GM23338 (cell line): ENCODE data around the gene S100A5. TPM values are rescaled to one million over a fixed set of nuclear protein-coding genes. Genes with fewer than 3 reads are reported as not detected.
A peak's percentile ranks its signal among the peaks of the same experiment; 100 is the strongest.

ENCODE experiments used
- ATAC-seq: fragments of 200-7000 bp; cut with Tn5 transposase; 3 replicates; pipeline ENCODE4 v1.9.1; 2020
- DNase-seq: peaks from one replicate; pipeline ENCODE4 v3.0.0-alpha.2; 2015; ENCODE audit warnings: low spot score
- H2AFZ ChIP-seq: fragments of 200-600 bp; sonication (generic); 2 replicates; pipeline ENCODE4 v1.8.0; 2016; ENCODE audit warnings: antibody characterized with exemption, mild to moderate bottlenecking, moderate library complexity
- H3F3A ChIP-seq: fragments of 200-600 bp; sonication (generic); replicated peaks from 2 replicates; pipeline ENCODE4 v1.8.0; 2017; ENCODE audit warnings: antibody characterized with exemption, mixed run types, low read depth
- H3K27ac ChIP-seq: fragments of 200-600 bp; sonication (generic); 2 replicates; pipeline ENCODE4 v1.6.1; 2016; ENCODE audit warnings: low read depth
- H3K27me3 ChIP-seq: fragments of 200-600 bp; sonication (generic); 2 replicates; pipeline ENCODE4 v1.8.0; 2016; ENCODE audit warnings: mild to moderate bottlenecking, mixed run types, moderate library complexity; ENCODE audit not compliant: insufficient read depth
- H3K36me3 ChIP-seq: fragments of 200-600 bp; sonication (generic); 2 replicates; pipeline ENCODE4 v1.8.0; 2016; ENCODE audit warnings: mild to moderate bottlenecking; ENCODE audit not compliant: insufficient read depth
- H3K4me1 ChIP-seq: fragments of 200-600 bp; sonication (generic); 2 replicates; pipeline ENCODE4 v1.8.0; 2016; ENCODE audit warnings: mild to moderate bottlenecking, moderate library complexity; ENCODE audit not compliant: insufficient read depth
- H3K4me2 ChIP-seq: fragments of 200-600 bp; sonication (generic); 2 replicates; pipeline ENCODE4 v1.7.1; 2017; ENCODE audit warnings: mixed run types
- H3K4me3 ChIP-seq: fragments of 200-600 bp; sonication (generic); 2 replicates; pipeline ENCODE4 v1.6.1; 2016; ENCODE audit warnings: mixed run types
- H3K79me2 ChIP-seq: fragments of 200-600 bp; sonication (generic); replicated peaks from 2 replicates; pipeline ENCODE4 v1.8.0; 2017; ENCODE audit warnings: mild to moderate bottlenecking; ENCODE audit not compliant: insufficient read depth
- H3K9me2 ChIP-seq: fragments of 200-600 bp; sonication (generic); 2 replicates; pipeline ENCODE4 v1.8.0; 2017; ENCODE audit not compliant: insufficient read depth
- H4K20me1 ChIP-seq: fragments of 200-600 bp; sonication (generic); replicated peaks from 2 replicates; pipeline ENCODE4 v1.8.0; 2017; ENCODE audit warnings: mild to moderate bottlenecking; ENCODE audit not compliant: insufficient read depth
- H3K27ac Mint-ChIP-seq: 2 replicates; pipeline ENCODE4 v1.8.0; 2020; ENCODE audit warnings: inconsistent platforms, mild to moderate bottlenecking, moderate library complexity, mixed read lengths
- H3K27me3 Mint-ChIP-seq: 3 replicates; pipeline ENCODE4 v1.8.0; 2022; ENCODE audit warnings: low read depth, mild to moderate bottlenecking, moderate library complexity, mixed read lengths, inconsistent platforms; ENCODE audit not compliant: insufficient read depth, poor library complexity
- H3K36me3 Mint-ChIP-seq: 3 replicates; pipeline ENCODE4 v1.8.0; 2021; ENCODE audit warnings: low read depth, mild to moderate bottlenecking, inconsistent platforms, moderate library complexity, mixed read lengths
- H3K4me1 Mint-ChIP-seq: 3 replicates; pipeline ENCODE4 v1.8.0; 2020; ENCODE audit warnings: mild to moderate bottlenecking, inconsistent platforms, mixed read lengths
- H3K4me3 Mint-ChIP-seq: 3 replicates; pipeline ENCODE4 v1.8.0; 2021; ENCODE audit warnings: moderate library complexity, mild to moderate bottlenecking, inconsistent platforms, mixed read lengths
- H3K9me3 Mint-ChIP-seq: 3 replicates; pipeline ENCODE4 v1.8.0; 2020; ENCODE audit warnings: moderate library complexity, mild to moderate bottlenecking, inconsistent platforms, mixed read lengths
- CREB1 ChIP-seq: fragments of 250-450 bp; sonication (Bioruptor Pico); IDR thresholded peaks from 2 replicates; pipeline ENCODE4 v1.5.0; 2020; ENCODE audit warnings: low read depth, mild to moderate bottlenecking, moderate library complexity
- EZH2 ChIP-seq: fragments of 200-600 bp; sonication (generic); IDR thresholded peaks from one replicate; pipeline ENCODE4 v1.8.0; 2017; ENCODE audit warnings: antibody characterized with exemption, mild to moderate bottlenecking, low read depth; ENCODE audit not compliant: unreplicated experiment
- EZH2phosphoT487 ChIP-seq: fragments of 200-600 bp; sonication (generic); IDR thresholded peaks from one replicate; pipeline ENCODE4 v1.8.1; 2018; ENCODE audit warnings: antibody characterized with exemption; ENCODE audit not compliant: unreplicated experiment
- JUNB ChIP-seq: IDR thresholded peaks from one replicate; pipeline ENCODE4 v1.6.1; 2016; ENCODE audit warnings: antibody characterized with exemption; ENCODE audit not compliant: unreplicated experiment
- NANOG ChIP-seq: IDR thresholded peaks from 2 replicates; pipeline ENCODE4 v1.6.1; 2016; ENCODE audit warnings: antibody characterized with exemption, borderline replicate concordance
- POLR2AphosphoS5 ChIP-seq: IDR thresholded peaks from 2 replicates; pipeline ENCODE4 v1.6.1; 2016; ENCODE audit warnings: antibody characterized with exemption, low read depth
- STAT1 ChIP-seq: IDR thresholded peaks from one replicate; pipeline ENCODE4 v1.6.1; 2016; ENCODE audit warnings: antibody characterized with exemption; ENCODE audit not compliant: unreplicated experiment
- ZNF114 ChIP-seq: fragments of 250-450 bp; sonication (Bioruptor Pico); IDR thresholded peaks from 2 replicates; pipeline ENCODE4 v1.5.0; 2020; ENCODE audit warnings: mild to moderate bottlenecking, moderate library complexity
- ZNF331 ChIP-seq: fragments of 250-450 bp; sonication (Bioruptor Pico); IDR thresholded peaks from 2 replicates; pipeline ENCODE4 v1.5.0; 2020; ENCODE audit warnings: low read depth, mild to moderate bottlenecking, moderate library complexity
- polyA plus RNA-seq: library from polyadenylated mRNA; unstranded; fragments of >200 nt; fragmentation: Nextera tagmentation; extraction: Ambion mirVana; gene quantifications from 2 replicates; pipeline ENCODE4 v1.2.1, GENCODE V29; 2016
- total RNA-seq: library from RNA; depleted of rRNA; stranded (reverse); fragments of >200 nt; shearing (Covaris generic); gene quantifications from 2 replicates; pipeline ENCODE4 v1.2.3, GENCODE V29; 2014
- TF ChIP-seq, protein P1 (sequence below): IDR thresholded peaks from one replicate; pipeline ENCODE4 v1.6.1; 2018; ENCODE audit warnings: antibody characterized with exemption; ENCODE audit not compliant: unreplicated experiment
- TF ChIP-seq, protein P2 (sequence below), 2 experiments: fragments of 200-600 bp in 1 of 2; sonication (generic) in 1 of 2; conservative IDR thresholded peaks; 2 replicates each; pipeline versions ENCODE4 v1.5.1 to v1.6.1; 2016 to 2017; ENCODE audit warnings: antibody characterized with exemption in 2 of 2, low read depth in 2 of 2, mild to moderate bottlenecking in 2 of 2, moderate library complexity in 1 of 2
- TF ChIP-seq, protein P3 (sequence below): IDR thresholded peaks from 2 replicates; pipeline ENCODE4 v1.6.1; 2016; ENCODE audit warnings: antibody characterized with exemption
- TF ChIP-seq, protein P4 (sequence below): fragments of 250-450 bp; sonication (Bioruptor Pico); IDR thresholded peaks from 2 replicates; pipeline ENCODE4 v1.5.0; 2020; ENCODE audit warnings: mild to moderate bottlenecking, moderate library complexity

S100A5 gene
- total and polyA plus RNA-seq, 2 experiments from 2014 or later, result 0.47 TPM; not detected in 1

DNA sequence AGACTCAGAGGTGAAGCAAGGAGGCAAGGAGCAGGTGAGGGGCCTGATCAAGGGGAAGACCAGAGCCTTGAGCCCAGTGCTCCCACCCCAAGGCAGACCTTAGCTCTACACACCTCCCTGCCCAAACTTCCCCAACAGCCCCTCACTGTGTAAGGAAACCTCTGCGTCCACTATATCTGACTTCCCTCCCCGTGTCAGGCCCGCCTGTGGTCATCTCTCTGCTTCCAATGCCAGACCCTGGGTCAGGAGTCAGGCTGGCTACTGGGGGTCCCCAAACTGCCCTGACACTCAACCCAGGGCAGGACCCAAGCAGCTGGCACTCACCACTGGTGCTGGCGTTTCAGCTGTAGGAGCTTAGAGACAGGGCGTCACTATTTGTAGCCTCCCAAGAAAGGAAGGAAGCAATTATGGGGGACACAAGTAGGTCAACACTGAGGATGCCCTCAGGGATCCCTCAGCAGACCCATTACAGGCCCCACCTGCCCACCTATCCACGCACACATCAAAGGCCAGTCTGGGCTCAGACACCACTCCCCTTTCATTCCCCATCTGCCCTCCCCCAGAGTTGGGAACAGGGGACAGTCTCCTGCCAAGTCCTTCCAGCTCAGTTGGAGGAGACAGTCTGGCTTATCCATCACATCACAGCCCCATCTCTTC lies 9.1 kb upstream of the S100A5 start:
- Histone ChIP-seq H3K4me2 (no peak overlapping the region), H3K79me2 (no peaks in the 10 kb centered on the region), H3K4me3 (no peak overlapping the region), H3K4me1 (peaks cover 15% of the 10 kb centered on the region), H3K36me3 (no peaks in the 10 kb centered on the region), H3K9me2 (no peaks in the 10 kb centered on the region), H3K27me3 (no peaks in the 10 kb centered on the region), H2AFZ (0 out of 2 replicates have a peak overlapping the region, but pooled peaks have one; percentile 66), H4K20me1 (no peaks in the 10 kb centered on the region), H3K27ac (no peak overlapping the region), H3F3A (no peaks in the 10 kb centered on the region)
- no peaks in the 10 kb centered on the region for H3K9me3 Mint-ChIP-seq
- DNase-seq (no peak), ATAC-seq (no peak)
- no peak overlapping the region for H3K27ac Mint-ChIP-seq
- H3K4me3 Mint-ChIP-seq, result no peak overlapping the region
- no peaks in the 10 kb centered on the region for H3K36me3 Mint-ChIP-seq
- TF ChIP-seq NANOG, result no peak
- no peak for TF ChIP-seq ZNF331 (CRISPR knock-in tag)
- no peak for TF ChIP-seq EZH2phosphoT487
- TF ChIP-seq CREB1 (CRISPR knock-in tag), result no peak
- TF ChIP-seq JUNB, result no peak
- TF ChIP-seq EZH2, result no peak
- no peak for TF ChIP-seq POLR2AphosphoS5
- TF ChIP-seq, protein P1, sequence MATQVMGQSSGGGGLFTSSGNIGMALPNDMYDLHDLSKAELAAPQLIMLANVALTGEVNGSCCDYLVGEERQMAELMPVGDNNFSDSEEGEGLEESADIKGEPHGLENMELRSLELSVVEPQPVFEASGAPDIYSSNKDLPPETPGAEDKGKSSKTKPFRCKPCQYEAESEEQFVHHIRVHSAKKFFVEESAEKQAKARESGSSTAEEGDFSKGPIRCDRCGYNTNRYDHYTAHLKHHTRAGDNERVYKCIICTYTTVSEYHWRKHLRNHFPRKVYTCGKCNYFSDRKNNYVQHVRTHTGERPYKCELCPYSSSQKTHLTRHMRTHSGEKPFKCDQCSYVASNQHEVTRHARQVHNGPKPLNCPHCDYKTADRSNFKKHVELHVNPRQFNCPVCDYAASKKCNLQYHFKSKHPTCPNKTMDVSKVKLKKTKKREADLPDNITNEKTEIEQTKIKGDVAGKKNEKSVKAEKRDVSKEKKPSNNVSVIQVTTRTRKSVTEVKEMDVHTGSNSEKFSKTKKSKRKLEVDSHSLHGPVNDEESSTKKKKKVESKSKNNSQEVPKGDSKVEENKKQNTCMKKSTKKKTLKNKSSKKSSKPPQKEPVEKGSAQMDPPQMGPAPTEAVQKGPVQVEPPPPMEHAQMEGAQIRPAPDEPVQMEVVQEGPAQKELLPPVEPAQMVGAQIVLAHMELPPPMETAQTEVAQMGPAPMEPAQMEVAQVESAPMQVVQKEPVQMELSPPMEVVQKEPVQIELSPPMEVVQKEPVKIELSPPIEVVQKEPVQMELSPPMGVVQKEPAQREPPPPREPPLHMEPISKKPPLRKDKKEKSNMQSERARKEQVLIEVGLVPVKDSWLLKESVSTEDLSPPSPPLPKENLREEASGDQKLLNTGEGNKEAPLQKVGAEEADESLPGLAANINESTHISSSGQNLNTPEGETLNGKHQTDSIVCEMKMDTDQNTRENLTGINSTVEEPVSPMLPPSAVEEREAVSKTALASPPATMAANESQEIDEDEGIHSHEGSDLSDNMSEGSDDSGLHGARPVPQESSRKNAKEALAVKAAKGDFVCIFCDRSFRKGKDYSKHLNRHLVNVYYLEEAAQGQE, result no peak
- TF ChIP-seq STAT1, result no peak
- TF ChIP-seq, protein P2, sequence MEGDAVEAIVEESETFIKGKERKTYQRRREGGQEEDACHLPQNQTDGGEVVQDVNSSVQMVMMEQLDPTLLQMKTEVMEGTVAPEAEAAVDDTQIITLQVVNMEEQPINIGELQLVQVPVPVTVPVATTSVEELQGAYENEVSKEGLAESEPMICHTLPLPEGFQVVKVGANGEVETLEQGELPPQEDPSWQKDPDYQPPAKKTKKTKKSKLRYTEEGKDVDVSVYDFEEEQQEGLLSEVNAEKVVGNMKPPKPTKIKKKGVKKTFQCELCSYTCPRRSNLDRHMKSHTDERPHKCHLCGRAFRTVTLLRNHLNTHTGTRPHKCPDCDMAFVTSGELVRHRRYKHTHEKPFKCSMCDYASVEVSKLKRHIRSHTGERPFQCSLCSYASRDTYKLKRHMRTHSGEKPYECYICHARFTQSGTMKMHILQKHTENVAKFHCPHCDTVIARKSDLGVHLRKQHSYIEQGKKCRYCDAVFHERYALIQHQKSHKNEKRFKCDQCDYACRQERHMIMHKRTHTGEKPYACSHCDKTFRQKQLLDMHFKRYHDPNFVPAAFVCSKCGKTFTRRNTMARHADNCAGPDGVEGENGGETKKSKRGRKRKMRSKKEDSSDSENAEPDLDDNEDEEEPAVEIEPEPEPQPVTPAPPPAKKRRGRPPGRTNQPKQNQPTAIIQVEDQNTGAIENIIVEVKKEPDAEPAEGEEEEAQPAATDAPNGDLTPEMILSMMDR (conservative IDR thresholded peaks at IDR 0.05; ENCODE audit: low read depth in 2 of 2), result no peak
- TF ChIP-seq, protein P3, sequence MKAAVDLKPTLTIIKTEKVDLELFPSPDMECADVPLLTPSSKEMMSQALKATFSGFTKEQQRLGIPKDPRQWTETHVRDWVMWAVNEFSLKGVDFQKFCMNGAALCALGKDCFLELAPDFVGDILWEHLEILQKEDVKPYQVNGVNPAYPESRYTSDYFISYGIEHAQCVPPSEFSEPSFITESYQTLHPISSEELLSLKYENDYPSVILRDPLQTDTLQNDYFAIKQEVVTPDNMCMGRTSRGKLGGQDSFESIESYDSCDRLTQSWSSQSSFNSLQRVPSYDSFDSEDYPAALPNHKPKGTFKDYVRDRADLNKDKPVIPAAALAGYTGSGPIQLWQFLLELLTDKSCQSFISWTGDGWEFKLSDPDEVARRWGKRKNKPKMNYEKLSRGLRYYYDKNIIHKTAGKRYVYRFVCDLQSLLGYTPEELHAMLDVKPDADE, result no peak
- TF ChIP-seq ZNF114 (CRISPR knock-in tag), result no peak
- TF ChIP-seq, protein P4, sequence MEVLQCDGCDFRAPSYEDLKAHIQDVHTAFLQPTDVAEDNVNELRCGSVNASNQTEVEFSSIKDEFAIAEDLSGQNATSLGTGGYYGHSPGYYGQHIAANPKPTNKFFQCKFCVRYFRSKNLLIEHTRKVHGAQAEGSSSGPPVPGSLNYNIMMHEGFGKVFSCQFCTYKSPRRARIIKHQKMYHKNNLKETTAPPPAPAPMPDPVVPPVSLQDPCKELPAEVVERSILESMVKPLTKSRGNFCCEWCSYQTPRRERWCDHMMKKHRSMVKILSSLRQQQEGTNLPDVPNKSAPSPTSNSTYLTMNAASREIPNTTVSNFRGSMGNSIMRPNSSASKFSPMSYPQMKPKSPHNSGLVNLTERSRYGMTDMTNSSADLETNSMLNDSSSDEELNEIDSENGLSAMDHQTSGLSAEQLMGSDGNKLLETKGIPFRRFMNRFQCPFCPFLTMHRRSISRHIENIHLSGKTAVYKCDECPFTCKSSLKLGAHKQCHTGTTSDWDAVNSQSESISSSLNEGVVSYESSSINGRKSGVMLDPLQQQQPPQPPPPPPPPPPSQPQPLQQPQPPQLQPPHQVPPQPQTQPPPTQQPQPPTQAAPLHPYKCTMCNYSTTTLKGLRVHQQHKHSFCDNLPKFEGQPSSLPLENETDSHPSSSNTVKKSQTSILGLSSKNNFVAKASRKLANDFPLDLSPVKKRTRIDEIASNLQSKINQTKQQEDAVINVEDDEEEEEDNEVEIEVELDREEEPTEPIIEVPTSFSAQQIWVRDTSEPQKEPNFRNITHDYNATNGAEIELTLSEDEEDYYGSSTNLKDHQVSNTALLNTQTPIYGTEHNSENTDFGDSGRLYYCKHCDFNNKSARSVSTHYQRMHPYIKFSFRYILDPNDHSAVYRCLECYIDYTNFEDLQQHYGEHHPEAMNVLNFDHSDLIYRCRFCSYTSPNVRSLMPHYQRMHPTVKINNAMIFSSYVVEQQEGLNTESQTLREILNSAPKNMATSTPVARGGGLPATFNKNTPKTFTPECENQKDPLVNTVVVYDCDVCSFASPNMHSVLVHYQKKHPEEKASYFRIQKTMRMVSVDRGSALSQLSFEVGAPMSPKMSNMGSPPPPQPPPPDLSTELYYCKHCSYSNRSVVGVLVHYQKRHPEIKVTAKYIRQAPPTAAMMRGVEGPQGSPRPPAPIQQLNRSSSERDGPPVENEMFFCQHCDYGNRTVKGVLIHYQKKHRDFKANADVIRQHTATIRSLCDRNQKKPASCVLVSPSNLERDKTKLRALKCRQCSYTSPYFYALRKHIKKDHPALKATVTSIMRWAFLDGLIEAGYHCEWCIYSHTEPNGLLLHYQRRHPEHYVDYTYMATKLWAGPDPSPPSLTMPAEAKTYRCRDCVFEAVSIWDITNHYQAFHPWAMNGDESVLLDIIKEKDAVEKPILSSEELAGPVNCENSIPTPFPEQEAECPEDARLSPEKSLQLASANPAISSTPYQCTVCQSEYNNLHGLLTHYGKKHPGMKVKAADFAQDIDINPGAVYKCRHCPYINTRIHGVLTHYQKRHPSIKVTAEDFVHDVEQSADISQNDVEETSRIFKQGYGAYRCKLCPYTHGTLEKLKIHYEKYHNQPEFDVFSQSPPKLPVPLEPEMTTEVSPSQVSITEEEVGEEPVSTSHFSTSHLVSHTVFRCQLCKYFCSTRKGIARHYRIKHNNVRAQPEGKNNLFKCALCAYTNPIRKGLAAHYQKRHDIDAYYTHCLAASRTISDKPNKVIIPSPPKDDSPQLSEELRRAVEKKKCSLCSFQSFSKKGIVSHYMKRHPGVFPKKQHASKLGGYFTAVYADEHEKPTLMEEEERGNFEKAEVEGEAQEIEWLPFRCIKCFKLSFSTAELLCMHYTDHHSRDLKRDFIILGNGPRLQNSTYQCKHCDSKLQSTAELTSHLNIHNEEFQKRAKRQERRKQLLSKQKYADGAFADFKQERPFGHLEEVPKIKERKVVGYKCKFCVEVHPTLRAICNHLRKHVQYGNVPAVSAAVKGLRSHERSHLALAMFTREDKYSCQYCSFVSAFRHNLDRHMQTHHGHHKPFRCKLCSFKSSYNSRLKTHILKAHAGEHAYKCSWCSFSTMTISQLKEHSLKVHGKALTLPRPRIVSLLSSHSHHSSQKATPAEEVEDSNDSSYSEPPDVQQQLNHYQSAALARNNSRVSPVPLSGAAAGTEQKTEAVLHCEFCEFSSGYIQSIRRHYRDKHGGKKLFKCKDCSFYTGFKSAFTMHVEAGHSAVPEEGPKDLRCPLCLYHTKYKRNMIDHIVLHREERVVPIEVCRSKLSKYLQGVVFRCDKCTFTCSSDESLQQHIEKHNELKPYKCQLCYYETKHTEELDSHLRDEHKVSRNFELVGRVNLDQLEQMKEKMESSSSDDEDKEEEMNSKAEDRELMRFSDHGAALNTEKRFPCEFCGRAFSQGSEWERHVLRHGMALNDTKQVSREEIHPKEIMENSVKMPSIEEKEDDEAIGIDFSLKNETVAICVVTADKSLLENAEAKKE, result no peak
- peaks cover 23% of the 10 kb centered on the region for H3K27me3 Mint-ChIP-seq
- H3K4me1 Mint-ChIP-seq, result peaks cover 58% of the 10 kb centered on the region
